Liver (tissue), 9 donors: ENCODE data around the gene PILRB. TPM values are rescaled to one million over a fixed set of nuclear protein-coding genes. Genes with fewer than 3 reads are reported as not detected.
A peak's percentile ranks its signal among the peaks of the same experiment; 100 is the strongest.
"Not testable (repeated sequence)": the region's sequence is repeated elsewhere in the genome, so short reads cannot be mapped to it uniquely, and the experiment has no call there.

Source experiments
- DNase-seq: peaks from one replicate; pipeline ENCODE4 v3.0.0-alpha.2; 2017; ENCODE audit warnings: low spot score
- H3K27ac ChIP-seq, 2 donors: one replicate each; pipeline ENCODE4 v1.7.0; 2013; ENCODE audit warnings: inconsistent platforms in 2 of 2, low read length in 2 of 2, control low read depth in 1 of 2, low read depth in 1 of 2, mild to moderate bottlenecking in 1 of 2
- H3K27me3 ChIP-seq, 4 donors: one replicate each; pipeline versions ENCODE4 v1.6.1 to v1.7.0; 2013; ENCODE audit warnings: low read length in 3 of 4, inconsistent platforms in 1 of 4, mild to moderate bottlenecking in 1 of 4, moderate library complexity in 1 of 4; ENCODE audit not compliant: control insufficient read depth in 4 of 4, insufficient read depth in 4 of 4
- H3K36me3 ChIP-seq, 4 donors: one replicate each; pipeline versions ENCODE4 v1.6.1 to v1.7.0; 2013; ENCODE audit warnings: low read length in 3 of 4, mild to moderate bottlenecking in 3 of 4, low read depth in 1 of 4, moderate library complexity in 1 of 4; ENCODE audit not compliant: control insufficient read depth in 4 of 4, insufficient read depth in 3 of 4
- H3K4me1 ChIP-seq, 4 donors: one replicate each; pipeline versions ENCODE4 v1.6.1 to v1.7.0; 2013; ENCODE audit warnings: low read length in 3 of 4, mild to moderate bottlenecking in 3 of 4, moderate library complexity in 1 of 4; ENCODE audit not compliant: control insufficient read depth in 4 of 4, insufficient read depth in 4 of 4
- H3K4me3 ChIP-seq, 3 donors: one replicate each; pipeline versions ENCODE4 v1.6.1 to v1.7.0; 2013; ENCODE audit warnings: low read length in 3 of 3, control low read depth in 1 of 3, low read depth in 1 of 3, mild to moderate bottlenecking in 1 of 3
- H3K9ac ChIP-seq, 2 donors: one replicate each; pipeline ENCODE4 v1.7.0; 2013; ENCODE audit warnings: low read length in 2 of 2, mild to moderate bottlenecking in 2 of 2, moderate library complexity in 2 of 2, control low read depth in 1 of 2, low read depth in 1 of 2
- H3K9me3 ChIP-seq, 4 donors: one replicate each; pipeline versions ENCODE4 v1.6.1 to v1.7.0; 2013; ENCODE audit warnings: low read length in 3 of 4; ENCODE audit not compliant: control insufficient read depth in 4 of 4
- EGR1 ChIP-seq, 2 donors: IDR thresholded peaks; 2 replicates each; pipeline ENCODE4 v1.6.1; 2016 to 2018; ENCODE audit warnings: antibody characterized with exemption in 2 of 2, low read depth in 2 of 2
- GABPA ChIP-seq, 2 donors: IDR thresholded peaks in 1 of 2; conservative IDR thresholded peaks in 1 of 2; 2 replicates each; pipeline ENCODE4 v1.6.1; 2016; ENCODE audit warnings: antibody characterized with exemption in 2 of 2, mild to moderate bottlenecking in 1 of 2, moderate library complexity in 1 of 2
- HNF4A ChIP-seq, 2 donors: conservative IDR thresholded peaks; 2 replicates each; pipeline ENCODE4 v1.6.1; 2016; ENCODE audit warnings: antibody characterized with exemption in 2 of 2, mild to moderate bottlenecking in 2 of 2
- JUND ChIP-seq, 2 donors: IDR thresholded peaks; 2 replicates each; pipeline ENCODE4 v1.6.1; 2016; ENCODE audit warnings: antibody characterized with exemption in 2 of 2
- NR2F2 ChIP-seq: IDR thresholded peaks from 2 replicates; pipeline ENCODE4 v1.6.1; 2016; ENCODE audit warnings: antibody characterized with exemption
- RAD21 ChIP-seq, 2 donors: IDR thresholded peaks; 2 replicates each; pipeline ENCODE4 v1.6.1; 2016; ENCODE audit warnings: antibody characterized with exemption in 2 of 2, mild to moderate bottlenecking in 2 of 2
- RXRA ChIP-seq, 2 donors: IDR thresholded peaks; 2 replicates each; pipeline ENCODE4 v1.6.1; 2017 to 2018; ENCODE audit warnings: antibody characterized with exemption in 2 of 2, mild to moderate bottlenecking in 1 of 2
- SP1 ChIP-seq: IDR thresholded peaks from 2 replicates; pipeline ENCODE4 v1.6.1; 2018; ENCODE audit warnings: antibody characterized with exemption, mild to moderate bottlenecking
- TAF1 ChIP-seq: conservative IDR thresholded peaks from 2 replicates; pipeline ENCODE4 v1.6.1; 2016; ENCODE audit warnings: antibody characterized with exemption, mild to moderate bottlenecking
- YY1 ChIP-seq: IDR thresholded peaks from 2 replicates; pipeline ENCODE4 v1.6.1; 2016; ENCODE audit warnings: antibody characterized with exemption, mild to moderate bottlenecking
- WGBS: extraction: QIAGEN DNeasy Blood & Tissue Kit; methylation state at CpG from one replicate; pipeline ENCODE4 v1.1.7; 2013; 5-methylcytosine and 5-hydroxymethylcytosine counted together
- polyA plus RNA-seq, 2 donors: library from polyadenylated mRNA; stranded (reverse) in 1 of 2; unstranded in 1 of 2; fragments of 200-250 nt in 1 of 2; fragments of >200 nt in 1 of 2; fragmentation: Nextera tagmentation in 1 of 2; extraction: Ambion mirVana in 1 of 2; gene quantifications; one replicate each; pipeline versions ENCODE4 v1.2.1 to v1.2.3, GENCODE V29; 2013 to 2015
- total RNA-seq, 2 donors: library from RNA; depleted of rRNA; stranded (reverse); fragments of >200 nt; gene quantifications; one replicate each; pipeline ENCODE4 v1.2.3, GENCODE V29; 2014
- TF ChIP-seq, protein P1 (sequence below): IDR thresholded peaks from 2 replicates; pipeline ENCODE4 v1.6.1; 2016; ENCODE audit warnings: antibody characterized with exemption, mild to moderate bottlenecking
- TF ChIP-seq, protein P2 (sequence below): IDR thresholded peaks from 2 replicates; pipeline ENCODE4 v1.6.1; 2016; ENCODE audit warnings: antibody characterized with exemption
- donor health status: healthy.
- donor health status: healthy.
- donor health status: healthy.
- donor health status: healthy.
- donor health status: healthy.

The PILRB gene
- total and polyA plus RNA-seq, 4 donors: 6.0 to 50.8 (median 14.3) TPM

- H3K9ac ChIP-seq, H3K9me3 ChIP-seq, H3K4me1 ChIP-seq, DNase-seq, H3K27ac ChIP-seq, H3K36me3 ChIP-seq, H3K4me3 ChIP-seq, H3K27me3 ChIP-seq: not testable (repeated sequence)
- WGBS: 96% methylated on average over 13 of the region's 13 CpGs
Measured at GRCh38 chr7:100324194-100324593, 33.7 kb upstream of the PILRB start.

DNA sequence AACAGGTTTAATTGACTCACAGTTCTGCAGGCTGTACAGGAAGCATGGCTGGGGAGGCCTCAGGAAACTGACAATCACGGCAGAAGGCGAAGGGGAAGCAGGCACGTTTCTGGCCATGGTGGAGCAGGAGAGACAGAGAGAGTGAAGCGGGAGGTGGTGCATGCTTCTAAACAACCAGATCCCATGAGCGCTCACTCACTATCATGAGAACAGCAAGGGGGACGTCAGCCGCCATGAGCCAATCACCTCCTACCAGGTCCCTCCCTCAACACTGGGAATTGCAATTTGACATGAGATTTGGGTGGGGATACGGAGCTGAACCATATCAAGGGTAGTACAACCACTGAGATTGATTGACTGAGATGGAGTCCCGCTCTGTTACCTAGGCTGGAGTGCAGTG is 32.2 kb upstream of the PILRB start:
- not testable (repeated sequence) for H3K9me3 ChIP-seq, H3K36me3 ChIP-seq, H3K4me3 ChIP-seq, DNase-seq, H3K9ac ChIP-seq, H3K27ac ChIP-seq, H3K27me3 ChIP-seq, H3K4me1 ChIP-seq
- 83% methylated on average over 9 of the region's 9 CpGs for WGBS

- peak; percentile 50 for TF ChIP-seq NR2F2
- TF ChIP-seq RXRA (IDR thresholded peaks at IDR 0.05): peak; percentile 69 to 82
- peak; percentile 59 for TF ChIP-seq SP1
- TF ChIP-seq HNF4A (conservative IDR thresholded peaks at IDR 0.05): peak; percentile 79 to 83
- TF ChIP-seq JUND (IDR thresholded peaks at IDR 0.05): peak; percentile 30 to 47
- WGBS: 48% methylated on average over 10 of the region's 11 CpGs
- DNase-seq, H3K27me3 ChIP-seq, H3K4me3 ChIP-seq, H3K4me1 ChIP-seq, H3K9me3 ChIP-seq, H3K9ac ChIP-seq, H3K36me3 ChIP-seq: not testable (repeated sequence)
- peak overlapping the region; percentile 50 to 78 for H3K27ac ChIP-seq
Measured at GRCh38 chr7:100326914-100327313, 31.0 kb upstream of the PILRB start.

DNA sequence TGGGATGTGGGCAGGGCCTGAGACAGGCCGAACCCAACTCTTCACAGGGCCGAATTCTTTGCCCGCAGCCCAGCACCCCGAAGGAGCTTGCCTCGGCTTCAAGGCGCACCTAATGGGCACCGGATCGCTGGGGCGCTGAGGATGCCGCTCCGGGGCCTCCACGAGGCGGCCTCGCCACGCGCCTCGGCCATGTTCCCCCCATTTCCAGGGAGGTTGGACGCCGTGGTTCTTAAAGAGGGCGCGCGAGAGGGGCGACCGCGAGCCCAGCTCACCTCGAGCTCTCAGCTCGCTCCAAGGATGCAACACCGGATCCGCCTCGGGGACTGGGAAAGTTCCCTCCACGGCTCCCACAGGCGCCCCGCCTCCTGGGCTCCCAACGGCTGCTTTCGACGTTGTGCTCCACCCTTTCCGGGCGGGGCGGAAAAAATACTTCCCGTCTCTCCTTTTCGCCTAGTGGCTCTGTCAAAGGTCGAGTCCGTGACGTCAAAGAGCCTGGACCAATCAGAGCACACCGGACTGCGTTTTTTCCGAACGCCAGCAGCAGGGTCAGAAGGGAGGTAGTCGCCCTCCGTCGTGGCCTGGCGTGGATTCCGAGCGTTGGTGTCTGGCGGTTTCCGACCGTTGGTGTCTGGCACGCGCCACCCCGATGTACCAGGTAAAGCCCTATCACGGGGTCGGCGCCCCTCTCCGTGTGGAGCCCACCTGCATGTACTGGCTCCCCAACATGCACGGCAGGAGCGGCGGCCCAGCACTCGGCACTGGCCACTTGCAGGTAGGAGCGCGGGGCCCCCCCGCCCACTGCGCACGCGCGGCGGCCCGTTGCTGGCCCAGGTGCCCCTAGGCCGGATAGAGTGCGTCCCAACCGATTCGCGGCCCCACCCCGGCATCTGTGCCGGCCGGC is 22.1 kb upstream of the PILRB start:
- H3K27me3 ChIP-seq, H3K4me1 ChIP-seq, H3K36me3 ChIP-seq, H3K9me3 ChIP-seq: not testable (repeated sequence)
- Histone ChIP-seq H3K4me3 (peak overlapping the region; percentile 88 to 90 (median 88)), H3K9ac (peak overlapping the region; percentile 60 to 64), H3K27ac (peak overlapping the region; percentile 93 to 98)
- under 1% methylated on average over 82 of the region's 85 CpGs for WGBS
- TF ChIP-seq TAF1 (peak; percentile 63), JUND (IDR thresholded peaks at IDR 0.05) (peak in 1 of 2 donors; percentile 19), YY1 (peak; percentile 78), NR2F2 (peak; percentile 87), GABPA (IDR thresholded peaks at IDR 0.05 in 1 of 2, conservative IDR thresholded peaks at IDR 0.05 in 1 of 2) (peak; percentile 43 to 82), EGR1 (IDR thresholded peaks at IDR 0.05; ENCODE audit: low read depth in 2 of 2) (peak in 1 of 2 donors; percentile 52), HNF4A (conservative IDR thresholded peaks at IDR 0.05) (peak; percentile 38 to 56), RAD21 (IDR thresholded peaks at IDR 0.05) (peak; percentile 9 to 14), RXRA (IDR thresholded peaks at IDR 0.05) (peak; percentile 58 to 64), SP1 (peak; percentile 90)
- TF ChIP-seq, protein P1, sequence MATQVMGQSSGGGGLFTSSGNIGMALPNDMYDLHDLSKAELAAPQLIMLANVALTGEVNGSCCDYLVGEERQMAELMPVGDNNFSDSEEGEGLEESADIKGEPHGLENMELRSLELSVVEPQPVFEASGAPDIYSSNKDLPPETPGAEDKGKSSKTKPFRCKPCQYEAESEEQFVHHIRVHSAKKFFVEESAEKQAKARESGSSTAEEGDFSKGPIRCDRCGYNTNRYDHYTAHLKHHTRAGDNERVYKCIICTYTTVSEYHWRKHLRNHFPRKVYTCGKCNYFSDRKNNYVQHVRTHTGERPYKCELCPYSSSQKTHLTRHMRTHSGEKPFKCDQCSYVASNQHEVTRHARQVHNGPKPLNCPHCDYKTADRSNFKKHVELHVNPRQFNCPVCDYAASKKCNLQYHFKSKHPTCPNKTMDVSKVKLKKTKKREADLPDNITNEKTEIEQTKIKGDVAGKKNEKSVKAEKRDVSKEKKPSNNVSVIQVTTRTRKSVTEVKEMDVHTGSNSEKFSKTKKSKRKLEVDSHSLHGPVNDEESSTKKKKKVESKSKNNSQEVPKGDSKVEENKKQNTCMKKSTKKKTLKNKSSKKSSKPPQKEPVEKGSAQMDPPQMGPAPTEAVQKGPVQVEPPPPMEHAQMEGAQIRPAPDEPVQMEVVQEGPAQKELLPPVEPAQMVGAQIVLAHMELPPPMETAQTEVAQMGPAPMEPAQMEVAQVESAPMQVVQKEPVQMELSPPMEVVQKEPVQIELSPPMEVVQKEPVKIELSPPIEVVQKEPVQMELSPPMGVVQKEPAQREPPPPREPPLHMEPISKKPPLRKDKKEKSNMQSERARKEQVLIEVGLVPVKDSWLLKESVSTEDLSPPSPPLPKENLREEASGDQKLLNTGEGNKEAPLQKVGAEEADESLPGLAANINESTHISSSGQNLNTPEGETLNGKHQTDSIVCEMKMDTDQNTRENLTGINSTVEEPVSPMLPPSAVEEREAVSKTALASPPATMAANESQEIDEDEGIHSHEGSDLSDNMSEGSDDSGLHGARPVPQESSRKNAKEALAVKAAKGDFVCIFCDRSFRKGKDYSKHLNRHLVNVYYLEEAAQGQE: peak; percentile 85
- TF ChIP-seq, protein P2, sequence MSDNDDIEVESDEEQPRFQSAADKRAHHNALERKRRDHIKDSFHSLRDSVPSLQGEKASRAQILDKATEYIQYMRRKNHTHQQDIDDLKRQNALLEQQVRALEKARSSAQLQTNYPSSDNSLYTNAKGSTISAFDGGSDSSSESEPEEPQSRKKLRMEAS: peak; percentile 59
- DNase-seq: peak; percentile 91

DNA sequence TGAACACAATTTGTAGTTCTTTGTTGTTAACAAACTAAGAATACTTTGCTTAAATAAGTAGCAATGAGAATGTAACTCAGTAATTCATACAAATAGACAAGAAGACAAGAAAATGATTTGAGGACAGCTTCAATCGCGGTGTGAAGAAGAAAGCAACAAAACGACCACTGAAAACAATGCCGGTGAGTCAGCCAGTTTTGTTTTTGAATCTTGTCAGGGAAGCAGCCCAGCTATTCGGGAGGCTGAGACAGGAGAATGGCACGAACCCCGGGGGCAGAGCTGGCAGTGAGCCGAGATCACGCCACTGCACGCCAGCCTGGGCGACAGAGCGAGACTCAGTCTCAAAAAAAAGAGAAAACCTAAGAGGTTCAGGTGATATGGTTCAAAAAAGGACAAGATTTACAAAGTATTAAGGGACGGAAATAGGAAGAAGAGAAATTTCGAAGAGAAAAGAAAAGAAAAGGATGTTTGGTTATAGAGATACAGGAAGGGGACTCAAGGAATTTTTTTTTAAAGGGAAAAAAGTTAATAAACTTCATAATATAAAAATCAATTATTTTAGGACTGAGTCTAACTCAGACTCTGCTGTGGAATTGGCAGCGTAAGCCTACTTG is 19.7 kb upstream of the PILRB start:
- H3K27me3 ChIP-seq, H3K9me3 ChIP-seq, H3K36me3 ChIP-seq, H3K9ac ChIP-seq, H3K27ac ChIP-seq, H3K4me1 ChIP-seq, H3K4me3 ChIP-seq, DNase-seq: not testable (repeated sequence)
- 90% methylated on average over 15 of the region's 15 CpGs for WGBS
